Liver (tissue), 9 donors: ENCODE measurements around the gene CHRD. TPM values are rescaled to one million over a fixed set of nuclear protein-coding genes. Genes with fewer than 3 reads are reported as not detected.
A peak's percentile ranks its signal among the peaks of the same experiment; 100 is the strongest.

ENCODE experiments used
- DNase-seq: peaks from one replicate; pipeline ENCODE4 v3.0.0-alpha.2; 2017; ENCODE audit warnings: low spot score
- H3K27ac ChIP-seq, 2 donors: one replicate each; pipeline ENCODE4 v1.7.0; 2013; ENCODE audit warnings: inconsistent platforms in 2 of 2, low read length in 2 of 2, control low read depth in 1 of 2, low read depth in 1 of 2, mild to moderate bottlenecking in 1 of 2
- H3K27me3 ChIP-seq, 4 donors: one replicate each; pipeline versions ENCODE4 v1.6.1 to v1.7.0; 2013; ENCODE audit warnings: low read length in 3 of 4, inconsistent platforms in 1 of 4, mild to moderate bottlenecking in 1 of 4, moderate library complexity in 1 of 4; ENCODE audit not compliant: control insufficient read depth in 4 of 4, insufficient read depth in 4 of 4
- H3K36me3 ChIP-seq, 4 donors: one replicate each; pipeline versions ENCODE4 v1.6.1 to v1.7.0; 2013; ENCODE audit warnings: low read length in 3 of 4, mild to moderate bottlenecking in 3 of 4, low read depth in 1 of 4, moderate library complexity in 1 of 4; ENCODE audit not compliant: control insufficient read depth in 4 of 4, insufficient read depth in 3 of 4
- H3K4me1 ChIP-seq, 4 donors: one replicate each; pipeline versions ENCODE4 v1.6.1 to v1.7.0; 2013; ENCODE audit warnings: low read length in 3 of 4, mild to moderate bottlenecking in 3 of 4, moderate library complexity in 1 of 4; ENCODE audit not compliant: control insufficient read depth in 4 of 4, insufficient read depth in 4 of 4
- H3K4me3 ChIP-seq, 3 donors: one replicate each; pipeline versions ENCODE4 v1.6.1 to v1.7.0; 2013; ENCODE audit warnings: low read length in 3 of 3, control low read depth in 1 of 3, low read depth in 1 of 3, mild to moderate bottlenecking in 1 of 3
- H3K9ac ChIP-seq, 2 donors: one replicate each; pipeline ENCODE4 v1.7.0; 2013; ENCODE audit warnings: low read length in 2 of 2, mild to moderate bottlenecking in 2 of 2, moderate library complexity in 2 of 2, control low read depth in 1 of 2, low read depth in 1 of 2
- H3K9me3 ChIP-seq, 4 donors: one replicate each; pipeline versions ENCODE4 v1.6.1 to v1.7.0; 2013; ENCODE audit warnings: low read length in 3 of 4; ENCODE audit not compliant: control insufficient read depth in 4 of 4
- EGR1 ChIP-seq, 2 donors: IDR thresholded peaks; 2 replicates each; pipeline ENCODE4 v1.6.1; 2016 to 2018; ENCODE audit warnings: antibody characterized with exemption in 2 of 2, low read depth in 2 of 2
- FOXA1 ChIP-seq: IDR thresholded peaks from 2 replicates; pipeline ENCODE4 v1.6.1; 2016; ENCODE audit warnings: antibody characterized with exemption
- FOXA2 ChIP-seq: IDR thresholded peaks from 2 replicates; pipeline ENCODE4 v1.6.1; 2016; ENCODE audit warnings: antibody characterized with exemption
- GABPA ChIP-seq, 2 donors: IDR thresholded peaks in 1 of 2; conservative IDR thresholded peaks in 1 of 2; 2 replicates each; pipeline ENCODE4 v1.6.1; 2016; ENCODE audit warnings: antibody characterized with exemption in 2 of 2, mild to moderate bottlenecking in 1 of 2, moderate library complexity in 1 of 2
- HNF4G ChIP-seq: IDR thresholded peaks from 2 replicates; pipeline ENCODE4 v1.6.1; 2016; ENCODE audit warnings: antibody characterized with exemption
- JUND ChIP-seq, 2 donors: IDR thresholded peaks; 2 replicates each; pipeline ENCODE4 v1.6.1; 2016; ENCODE audit warnings: antibody characterized with exemption in 2 of 2
- RAD21 ChIP-seq, 2 donors: IDR thresholded peaks; 2 replicates each; pipeline ENCODE4 v1.6.1; 2016; ENCODE audit warnings: antibody characterized with exemption in 2 of 2, mild to moderate bottlenecking in 2 of 2
- RXRA ChIP-seq, 2 donors: IDR thresholded peaks; 2 replicates each; pipeline ENCODE4 v1.6.1; 2017 to 2018; ENCODE audit warnings: antibody characterized with exemption in 2 of 2, mild to moderate bottlenecking in 1 of 2
- TAF1 ChIP-seq: conservative IDR thresholded peaks from 2 replicates; pipeline ENCODE4 v1.6.1; 2016; ENCODE audit warnings: antibody characterized with exemption, mild to moderate bottlenecking
- YY1 ChIP-seq: IDR thresholded peaks from 2 replicates; pipeline ENCODE4 v1.6.1; 2016; ENCODE audit warnings: antibody characterized with exemption, mild to moderate bottlenecking
- WGBS: extraction: QIAGEN DNeasy Blood & Tissue Kit; methylation state at CpG from one replicate; pipeline ENCODE4 v1.1.7; 2013; 5-methylcytosine and 5-hydroxymethylcytosine counted together
- polyA plus RNA-seq, 2 donors: library from polyadenylated mRNA; stranded (reverse) in 1 of 2; unstranded in 1 of 2; fragments of 200-250 nt in 1 of 2; fragments of >200 nt in 1 of 2; fragmentation: Nextera tagmentation in 1 of 2; extraction: Ambion mirVana in 1 of 2; gene quantifications; one replicate each; pipeline versions ENCODE4 v1.2.1 to v1.2.3, GENCODE V29; 2013 to 2015
- total RNA-seq, 2 donors: library from RNA; depleted of rRNA; stranded (reverse); fragments of >200 nt; gene quantifications; one replicate each; pipeline ENCODE4 v1.2.3, GENCODE V29; 2014
- TF ChIP-seq, protein P1 (sequence below): IDR thresholded peaks from 2 replicates; pipeline ENCODE4 v1.6.1; 2016; ENCODE audit warnings: antibody characterized with exemption, mild to moderate bottlenecking
- TF ChIP-seq, protein P2 (sequence below): IDR thresholded peaks from 2 replicates; pipeline ENCODE4 v1.6.1; 2016; ENCODE audit warnings: antibody characterized with exemption
- TF ChIP-seq, protein P3 (sequence below): IDR thresholded peaks from 2 replicates; pipeline ENCODE4 v1.6.1; 2016; ENCODE audit warnings: antibody characterized with exemption
- TF ChIP-seq, protein P4 (sequence below): fragments of 150-350 bp; IDR thresholded peaks from 2 replicates; pipeline ENCODE4 v1.5.1; 2017; ENCODE audit warnings: improper control_type of control experiment, low read depth, low read length; ENCODE audit not compliant: missing input control
- donor health status: healthy.
- donor health status: healthy.
- donor health status: healthy.
- donor health status: healthy.
- donor health status: healthy.

Gene CHRD
- total and polyA plus RNA-seq, 4 donors, result 9.2 to 66.4 (median 34.9) TPM

DNA sequence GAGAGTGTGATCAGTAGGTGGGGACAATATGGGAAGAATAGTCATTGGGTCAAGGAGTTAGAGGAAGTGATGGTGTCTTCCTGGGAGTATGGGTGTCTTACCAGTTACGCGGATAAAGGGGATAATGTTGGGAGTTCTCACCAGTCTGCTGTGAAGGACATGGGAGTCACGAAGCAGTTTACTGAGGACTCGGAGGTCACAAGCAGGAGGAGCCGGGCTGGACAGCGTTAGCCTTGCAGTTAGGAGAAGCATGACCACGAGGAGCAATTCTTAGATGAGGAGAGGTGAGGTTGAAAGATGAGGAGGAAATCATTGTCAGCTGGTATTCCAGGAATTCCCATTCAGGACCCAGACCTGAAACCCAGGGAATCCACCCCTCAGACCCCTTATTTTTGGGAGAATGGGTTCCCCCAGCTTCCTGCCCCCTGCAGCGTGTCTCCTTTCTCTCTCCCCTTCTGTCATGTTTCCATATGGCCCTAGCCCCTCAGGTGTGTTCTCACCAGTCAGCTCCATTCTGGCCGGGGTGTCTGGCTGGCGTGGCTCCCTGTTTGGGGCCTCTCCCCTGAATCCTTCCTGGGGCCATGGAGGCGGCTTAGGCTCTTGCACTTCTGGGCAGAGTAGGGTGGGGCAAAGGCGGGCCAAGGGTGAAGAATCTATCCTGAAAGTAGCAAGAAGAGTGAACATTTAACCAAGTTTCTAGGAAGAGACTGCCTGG lies 4.0 kb upstream of the CHRD start:
- 93% methylated on average over 12 of the region's 12 CpGs for WGBS

DNA sequence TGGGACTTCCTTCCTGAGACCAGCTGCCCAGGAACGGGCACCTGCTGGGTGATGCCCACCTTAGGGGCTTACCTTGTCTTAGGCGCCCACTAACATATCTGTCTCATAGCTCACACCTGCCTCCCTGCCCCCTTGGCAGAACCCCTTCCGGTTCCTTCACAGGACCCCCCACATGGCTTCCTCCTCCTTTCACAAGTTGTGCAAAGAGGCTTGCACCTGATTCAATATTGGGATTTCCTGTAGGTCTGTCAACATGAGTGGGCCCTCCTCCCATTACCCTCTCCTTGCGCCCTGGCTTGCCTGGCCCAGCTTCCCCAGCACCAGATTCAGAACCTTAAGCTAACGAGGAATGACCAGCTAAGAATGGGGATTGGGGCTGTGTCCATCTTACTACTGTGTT lies 2.5 kb upstream of the CHRD start:
- no peak for TF ChIP-seq EGR1 (IDR thresholded peaks at IDR 0.05; ENCODE audit: low read depth in 2 of 2)
- TF ChIP-seq FOXA1, result no peak
- Histone ChIP-seq H3K4me3 (peak overlapping the region; percentile 81 to 98 (median 92)), H3K36me3 (peaks cover under 1 to 32% (median 20%) of the 10 kb centered on the region in 4 donors), H3K9ac (peak overlapping the region; percentile 12 to 70), H3K9me3 (no peaks in the 10 kb centered on the region), H3K27me3 (no peaks in the 10 kb centered on the region), H3K4me1 (peaks cover 3 to 27% (median 11%) of the 10 kb centered on the region in 4 donors), H3K27ac (peak overlapping the region; percentile 94 to 96)
- WGBS, result 33% methylated on average over 5 of the region's 5 CpGs
- no peak for DNase-seq

More for the DNA sequence above, 4.0 kb upstream of the CHRD start:
- no peaks in the 10 kb centered on the region for H3K9me3 ChIP-seq
- no peaks in the 10 kb centered on the region for H3K27me3 ChIP-seq
- peaks cover 3 to 32% (median 16%) of the 10 kb centered on the region in 4 donors for H3K4me1 ChIP-seq
- TF ChIP-seq EGR1 (IDR thresholded peaks at IDR 0.05; ENCODE audit: low read depth in 2 of 2) (no peak), JUND (IDR thresholded peaks at IDR 0.05) (no peak), GABPA (IDR thresholded peaks at IDR 0.05 in 1 of 2, conservative IDR thresholded peaks at IDR 0.05 in 1 of 2) (no peak), RAD21 (IDR thresholded peaks at IDR 0.05) (no peak), YY1 (no peak), TAF1 (no peak), HNF4G (no peak), FOXA2 (no peak), RXRA (IDR thresholded peaks at IDR 0.05) (no peak)
- TF ChIP-seq, protein P1, sequence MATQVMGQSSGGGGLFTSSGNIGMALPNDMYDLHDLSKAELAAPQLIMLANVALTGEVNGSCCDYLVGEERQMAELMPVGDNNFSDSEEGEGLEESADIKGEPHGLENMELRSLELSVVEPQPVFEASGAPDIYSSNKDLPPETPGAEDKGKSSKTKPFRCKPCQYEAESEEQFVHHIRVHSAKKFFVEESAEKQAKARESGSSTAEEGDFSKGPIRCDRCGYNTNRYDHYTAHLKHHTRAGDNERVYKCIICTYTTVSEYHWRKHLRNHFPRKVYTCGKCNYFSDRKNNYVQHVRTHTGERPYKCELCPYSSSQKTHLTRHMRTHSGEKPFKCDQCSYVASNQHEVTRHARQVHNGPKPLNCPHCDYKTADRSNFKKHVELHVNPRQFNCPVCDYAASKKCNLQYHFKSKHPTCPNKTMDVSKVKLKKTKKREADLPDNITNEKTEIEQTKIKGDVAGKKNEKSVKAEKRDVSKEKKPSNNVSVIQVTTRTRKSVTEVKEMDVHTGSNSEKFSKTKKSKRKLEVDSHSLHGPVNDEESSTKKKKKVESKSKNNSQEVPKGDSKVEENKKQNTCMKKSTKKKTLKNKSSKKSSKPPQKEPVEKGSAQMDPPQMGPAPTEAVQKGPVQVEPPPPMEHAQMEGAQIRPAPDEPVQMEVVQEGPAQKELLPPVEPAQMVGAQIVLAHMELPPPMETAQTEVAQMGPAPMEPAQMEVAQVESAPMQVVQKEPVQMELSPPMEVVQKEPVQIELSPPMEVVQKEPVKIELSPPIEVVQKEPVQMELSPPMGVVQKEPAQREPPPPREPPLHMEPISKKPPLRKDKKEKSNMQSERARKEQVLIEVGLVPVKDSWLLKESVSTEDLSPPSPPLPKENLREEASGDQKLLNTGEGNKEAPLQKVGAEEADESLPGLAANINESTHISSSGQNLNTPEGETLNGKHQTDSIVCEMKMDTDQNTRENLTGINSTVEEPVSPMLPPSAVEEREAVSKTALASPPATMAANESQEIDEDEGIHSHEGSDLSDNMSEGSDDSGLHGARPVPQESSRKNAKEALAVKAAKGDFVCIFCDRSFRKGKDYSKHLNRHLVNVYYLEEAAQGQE, result no peak
- TF ChIP-seq, protein P2, sequence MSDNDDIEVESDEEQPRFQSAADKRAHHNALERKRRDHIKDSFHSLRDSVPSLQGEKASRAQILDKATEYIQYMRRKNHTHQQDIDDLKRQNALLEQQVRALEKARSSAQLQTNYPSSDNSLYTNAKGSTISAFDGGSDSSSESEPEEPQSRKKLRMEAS, result no peak
- TF ChIP-seq, protein P3, sequence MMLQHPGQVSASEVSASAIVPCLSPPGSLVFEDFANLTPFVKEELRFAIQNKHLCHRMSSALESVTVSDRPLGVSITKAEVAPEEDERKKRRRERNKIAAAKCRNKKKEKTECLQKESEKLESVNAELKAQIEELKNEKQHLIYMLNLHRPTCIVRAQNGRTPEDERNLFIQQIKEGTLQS, result no peak
- TF ChIP-seq, protein P4, sequence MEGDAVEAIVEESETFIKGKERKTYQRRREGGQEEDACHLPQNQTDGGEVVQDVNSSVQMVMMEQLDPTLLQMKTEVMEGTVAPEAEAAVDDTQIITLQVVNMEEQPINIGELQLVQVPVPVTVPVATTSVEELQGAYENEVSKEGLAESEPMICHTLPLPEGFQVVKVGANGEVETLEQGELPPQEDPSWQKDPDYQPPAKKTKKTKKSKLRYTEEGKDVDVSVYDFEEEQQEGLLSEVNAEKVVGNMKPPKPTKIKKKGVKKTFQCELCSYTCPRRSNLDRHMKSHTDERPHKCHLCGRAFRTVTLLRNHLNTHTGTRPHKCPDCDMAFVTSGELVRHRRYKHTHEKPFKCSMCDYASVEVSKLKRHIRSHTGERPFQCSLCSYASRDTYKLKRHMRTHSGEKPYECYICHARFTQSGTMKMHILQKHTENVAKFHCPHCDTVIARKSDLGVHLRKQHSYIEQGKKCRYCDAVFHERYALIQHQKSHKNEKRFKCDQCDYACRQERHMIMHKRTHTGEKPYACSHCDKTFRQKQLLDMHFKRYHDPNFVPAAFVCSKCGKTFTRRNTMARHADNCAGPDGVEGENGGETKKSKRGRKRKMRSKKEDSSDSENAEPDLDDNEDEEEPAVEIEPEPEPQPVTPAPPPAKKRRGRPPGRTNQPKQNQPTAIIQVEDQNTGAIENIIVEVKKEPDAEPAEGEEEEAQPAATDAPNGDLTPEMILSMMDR, result no peak
- peaks cover 0 to 28% (median 22%) of the 10 kb centered on the region in 4 donors for H3K36me3 ChIP-seq
- H3K9ac ChIP-seq, result no peak overlapping the region
- H3K27ac ChIP-seq, result no peak overlapping the region
- no peak for DNase-seq
- H3K4me3 ChIP-seq, result no peak overlapping the region
